Myocyte (in vitro differentiated cells): ENCODE measurements around the gene PLXNA2. TPM values are rescaled to one million over a fixed set of nuclear protein-coding genes. Genes with fewer than 3 reads are reported as not detected.
A peak's percentile ranks its signal among the peaks of the same experiment; 100 is the strongest.

Source experiments
- DNase-seq: peaks from one replicate; pipeline ENCODE4 v3.0.0-alpha.2; 2012; ENCODE audit warnings: low read depth
- total RNA-seq: library from RNA; depleted of rRNA; stranded (reverse); fragments of >200 nt; gene quantifications from 2 replicates; pipeline ENCODE4 v1.2.3, GENCODE V29; 2014

The PLXNA2 gene
- total RNA-seq, 1 donor from 2014 or later, result 8.6 TPM

- peak; percentile 83 for DNase-seq
Measured at GRCh38 chr1:208101661-208102431, 142.3 kb downstream of the PLXNA2 start.

- no peak for DNase-seq
Measured at GRCh38 chr1:208100906-208101305, 143.3 kb downstream of the PLXNA2 start.

GRCh38 chr1:208100106-208100505 is 144.1 kb downstream of the PLXNA2 start:
- no peak for DNase-seq

- DNase-seq, result no peak
Measured at GRCh38 chr1:208098773-208099172, 145.4 kb downstream of the PLXNA2 start.

GRCh38 chr1:208093754-208094719 is 150.1 kb downstream of the PLXNA2 start:
- peak; percentile 64 for DNase-seq

- DNase-seq, result no peak
Measured at GRCh38 chr1:208093046-208093445, 151.1 kb downstream of the PLXNA2 start.

- DNase-seq, result peak; percentile 59
Measured at GRCh38 chr1:208090388-208091301, 153.5 kb downstream of the PLXNA2 start.

GRCh38 chr1:208089761-208090370 is 154.3 kb downstream of the PLXNA2 start:
- DNase-seq, result no peak

GRCh38 chr1:208089149-208089548 is 155.0 kb downstream of the PLXNA2 start:
- DNase-seq, result no peak

GRCh38 chr1:208088319-208088718 is 155.9 kb downstream of the PLXNA2 start:
- DNase-seq, result no peak

GRCh38 chr1:208085655-208086515 is 158.3 kb downstream of the PLXNA2 start:
- no peak for DNase-seq

- DNase-seq, result no peak
Measured at GRCh38 chr1:208084764-208085163, 159.4 kb downstream of the PLXNA2 start.

GRCh38 chr1:208084220-208084619 is 160.0 kb downstream of the PLXNA2 start:
- DNase-seq, result no peak

- DNase-seq, result no peak
Measured at GRCh38 chr1:208083715-208084085, 160.5 kb downstream of the PLXNA2 start.

- DNase-seq, result no peak
Measured at GRCh38 chr1:208083016-208083714, 161.0 kb downstream of the PLXNA2 start.

GRCh38 chr1:208081972-208082371 is 162.2 kb downstream of the PLXNA2 start:
- no peak for DNase-seq

GRCh38 chr1:208080396-208081286 is 163.5 kb downstream of the PLXNA2 start:
- DNase-seq, result no peak

- no peak for DNase-seq
Measured at GRCh38 chr1:208079161-208079560, 165.0 kb downstream of the PLXNA2 start.
